Right lobe of liver (tissue), 4 donors: Measurements from ENCODE around the gene TMEM222.

Experiments used
- CTCF ChIP-seq, 4 donors: fragments of 200-600 bp in 3 of 4; fragments of 450-650 bp in 1 of 4; IDR thresholded peaks; one replicate each; pipeline versions ENCODE4 v1.5.1 to v1.8.0; 2016 to 2022; ENCODE audit warnings: antibody characterized with exemption in 4 of 4, mild to moderate bottlenecking in 2 of 4
- POLR2A ChIP-seq: fragments of 450-650 bp; IDR thresholded peaks from one replicate; pipeline ENCODE4 v1.6.1; 2017; ENCODE audit warnings: antibody characterized with exemption, mild to moderate bottlenecking
- donor health status: DM: no; HTN: no; CAD: no.
- donor health status: DM: no; HTN: no; CAD: no.
- donor health status: DM: no; HTN: yes; CAD: no.

GRCh38 chr1:27366113-27366410 lies 44.1 kb downstream of the TMEM222 start:
- TF ChIP-seq POLR2A: no peak
- no peak for TF ChIP-seq CTCF (IDR thresholded peaks at IDR 0.05)
